HG03460 (cell line): ENCODE data around the gene COL5A1.

Experiments used
- ATAC-seq: cut with Tn5 transposase; IDR thresholded peaks from one replicate; pipeline ENCODE4 v1.9.1; 2021; ENCODE audit not compliant: unreplicated experiment

COL5A1 gene

DNA sequence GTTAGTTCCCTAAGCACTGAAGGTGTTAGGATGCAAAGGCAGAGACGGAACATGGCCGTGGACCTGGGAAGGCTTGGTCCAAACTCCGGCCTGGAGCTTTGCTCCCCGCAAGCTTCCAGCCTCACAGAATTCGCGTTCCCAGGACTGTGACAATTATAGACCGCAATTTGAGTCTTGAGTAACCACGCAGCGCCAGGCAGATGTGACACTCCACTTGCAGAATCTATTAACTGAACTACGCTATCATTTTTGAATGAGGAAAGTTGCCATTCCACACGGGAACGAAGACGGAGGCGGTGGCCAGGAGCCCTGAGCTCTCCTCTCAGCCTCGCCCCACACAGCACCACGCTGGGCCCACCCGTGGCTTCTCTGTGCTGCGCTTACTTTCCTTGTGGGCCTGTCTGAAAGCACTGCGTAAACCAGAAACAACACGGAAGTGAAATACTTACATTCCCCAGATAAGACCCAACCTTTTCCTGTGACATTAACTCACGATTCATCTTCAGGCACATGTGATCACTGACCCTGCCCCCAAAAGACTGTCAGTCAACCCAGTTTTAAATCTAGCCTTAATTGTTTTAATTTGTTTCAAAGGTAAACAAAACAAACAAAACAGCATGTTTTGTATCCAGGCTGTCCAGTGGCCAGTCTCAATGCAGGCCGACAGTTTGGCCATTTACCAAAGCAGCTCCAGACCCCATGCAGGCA lies 16.1 kb upstream of the COL5A1 start:
- no peak for ATAC-seq

DNA sequence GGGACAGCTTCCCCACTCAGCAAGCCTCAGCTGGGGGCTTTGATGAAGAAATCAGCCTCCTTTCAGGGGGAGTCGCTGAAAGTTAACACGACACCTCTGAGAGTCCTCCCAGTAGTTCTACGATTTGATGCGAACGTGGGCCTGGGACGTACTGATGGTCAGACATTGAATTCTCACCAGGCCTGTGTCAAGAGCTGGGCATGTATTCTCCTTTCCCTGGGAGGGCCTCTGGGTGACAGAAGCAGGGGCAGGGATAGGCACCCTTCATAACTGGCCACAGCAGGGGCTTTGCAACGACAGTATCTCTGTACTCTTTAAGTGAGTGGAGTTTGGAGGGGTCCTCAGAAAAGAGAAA lies 15.6 kb upstream of the COL5A1 start:
- no peak for ATAC-seq

GRCh38 chr9:134626571-134627416 lies 14.8 kb upstream of the COL5A1 start:
- ATAC-seq = no peak

DNA sequence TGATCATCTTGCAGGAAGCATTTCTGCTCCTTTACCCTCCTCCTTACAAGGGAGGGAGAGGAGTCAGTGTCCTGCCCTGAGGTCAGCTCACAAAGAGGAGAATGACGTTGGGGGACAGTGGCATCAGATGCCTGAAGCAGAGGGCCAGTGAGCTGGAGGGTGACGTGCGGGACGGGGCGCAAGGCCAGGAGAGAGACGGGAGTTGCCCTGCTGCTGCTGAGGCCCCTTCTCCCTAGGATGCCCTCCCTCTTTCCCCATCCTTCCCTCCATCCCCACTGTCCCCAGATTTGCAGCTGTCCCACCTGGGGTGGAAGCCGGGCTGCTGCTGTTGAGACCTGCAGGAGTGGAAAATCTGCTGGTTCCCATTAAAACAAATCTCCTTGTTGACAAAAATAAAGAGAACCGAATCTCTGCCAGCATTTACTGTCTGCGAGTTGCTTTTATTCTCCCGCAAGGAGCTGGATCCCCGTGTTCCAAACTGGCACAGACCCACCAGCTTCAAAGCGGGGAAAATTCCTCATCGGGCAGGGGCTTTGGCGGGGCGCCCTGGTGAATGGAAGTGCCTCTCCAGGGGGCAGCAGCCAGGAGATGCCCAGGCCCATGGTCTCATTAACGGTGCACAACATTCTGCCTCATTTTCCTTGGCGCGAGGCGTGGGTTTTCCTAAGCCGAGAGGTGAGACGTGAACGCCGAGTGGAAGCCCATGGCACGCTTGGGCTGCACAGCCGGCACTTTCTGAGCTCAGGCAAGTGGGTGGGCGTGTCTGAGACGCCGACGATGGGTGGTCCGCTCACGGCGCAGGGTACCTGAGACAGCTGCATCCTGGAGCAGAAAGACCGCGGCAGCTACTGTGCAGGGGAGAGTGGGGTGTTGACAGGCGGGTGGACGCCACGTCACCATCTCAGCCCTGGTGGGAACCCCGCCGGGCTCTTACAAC lies 13.9 kb upstream of the COL5A1 start:
- ATAC-seq = no peak

- no peak for ATAC-seq
These were observed 13.3 kb upstream of the COL5A1 start for GRCh38 chr9:134628354-134628736.

DNA sequence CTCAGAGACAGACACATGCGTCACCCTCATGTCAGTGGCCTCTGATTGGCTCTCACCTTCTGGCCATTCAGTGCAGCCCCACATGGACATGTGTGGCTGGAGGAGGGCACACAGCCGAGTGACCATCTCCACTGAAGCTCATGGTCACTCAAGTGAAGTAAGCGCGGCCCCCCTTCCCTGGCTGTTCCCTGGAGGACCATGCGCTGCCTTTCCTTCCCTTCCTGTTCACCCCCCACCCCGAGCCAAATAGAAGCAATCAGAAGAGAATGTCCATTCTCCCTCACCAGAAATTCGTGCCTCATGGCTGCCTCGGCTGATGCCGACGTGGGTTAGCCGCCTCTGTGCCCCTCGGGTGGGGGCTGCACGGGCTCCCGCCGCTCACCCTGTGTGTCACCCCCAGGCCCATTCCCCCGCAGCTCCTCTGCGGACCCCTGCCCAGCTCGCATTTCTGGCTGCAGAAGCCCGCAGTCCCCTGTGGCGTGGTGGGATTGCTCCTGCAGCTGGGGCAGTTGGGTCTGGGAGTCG lies 12.5 kb upstream of the COL5A1 start:
- no peak for ATAC-seq

DNA sequence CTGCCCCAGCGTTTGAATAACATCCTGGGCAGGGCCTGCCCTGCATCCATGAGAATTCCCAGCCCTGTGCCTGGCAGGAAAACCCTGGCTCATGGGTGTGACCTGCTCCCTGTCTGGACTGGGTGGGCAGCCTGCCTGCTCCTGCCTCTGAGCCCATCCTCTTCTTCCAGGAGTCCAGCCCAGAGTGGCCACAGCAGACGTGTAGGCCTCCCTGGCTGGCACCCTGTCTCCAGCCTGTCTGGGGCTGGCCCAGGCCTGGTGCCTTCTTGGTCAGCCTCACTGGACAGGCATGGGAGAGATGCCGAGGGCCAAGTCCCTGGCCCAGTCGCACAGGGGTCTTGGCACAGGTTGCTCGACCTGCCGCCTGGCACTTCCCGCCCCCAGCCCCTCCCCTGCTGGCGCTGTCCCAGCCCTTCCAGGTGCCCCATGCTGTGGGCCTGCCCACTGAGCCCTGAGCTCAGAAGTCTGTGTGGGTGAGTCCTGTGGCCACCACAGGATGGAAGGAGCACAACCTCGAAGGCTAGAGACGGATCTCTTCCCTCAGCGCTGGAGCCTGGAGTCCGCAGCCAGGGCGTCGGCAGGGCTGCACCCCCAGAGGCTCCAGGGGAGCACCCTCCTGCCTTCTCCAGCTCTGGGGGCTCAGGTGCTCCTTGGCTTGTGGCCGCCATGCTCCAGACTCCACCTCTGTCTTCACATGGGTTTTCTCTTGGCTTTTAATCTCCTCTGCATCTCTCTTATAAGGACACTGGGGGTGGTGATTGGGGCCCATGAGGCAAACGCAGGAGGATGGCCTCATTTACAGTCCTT lies 11.8 kb upstream of the COL5A1 start:
- ATAC-seq = no peak

DNA sequence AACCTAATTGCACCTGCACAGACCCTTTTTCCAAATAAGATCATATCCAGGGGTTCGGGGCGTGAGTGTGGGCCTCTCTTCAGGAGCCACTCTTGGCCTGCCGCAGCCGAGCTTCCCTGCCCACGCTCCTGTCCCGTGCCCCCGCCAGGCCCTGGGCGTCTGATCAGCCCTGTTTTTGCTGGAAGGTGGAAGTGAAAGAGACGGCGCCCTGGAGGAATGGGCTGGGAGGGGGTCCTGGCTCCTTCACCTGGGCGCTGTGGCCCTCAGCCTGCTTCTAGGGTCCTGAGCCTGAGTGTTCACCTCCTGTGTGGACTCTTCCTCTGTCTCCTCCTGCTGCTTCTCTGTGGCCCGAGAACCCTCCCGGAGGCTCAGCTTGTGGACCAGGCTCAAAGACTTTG lies 11.2 kb upstream of the COL5A1 start:
- no peak for ATAC-seq

DNA sequence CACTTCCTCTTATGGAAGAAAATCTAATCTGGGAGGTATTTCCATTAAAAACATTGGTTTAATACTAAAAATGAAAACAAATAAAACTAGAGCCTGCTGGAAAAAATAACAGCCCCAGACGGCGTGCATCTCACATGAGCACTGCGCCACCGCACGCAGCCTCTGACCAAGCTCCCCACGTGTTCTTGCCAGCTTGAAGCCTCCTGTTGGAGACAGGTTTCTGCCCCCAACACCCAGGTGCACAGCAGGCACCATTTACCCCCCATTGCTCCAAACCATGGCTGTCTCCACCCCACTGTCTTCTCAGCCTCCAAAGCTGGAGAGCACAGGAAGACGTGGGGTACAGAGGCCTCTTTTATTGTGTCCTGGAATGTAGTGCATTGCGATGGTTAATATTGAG lies 10.7 kb upstream of the COL5A1 start:
- no peak for ATAC-seq

- ATAC-seq = no peak
These were observed 9.7 kb upstream of the COL5A1 start for GRCh38 chr9:134631881-134632280.

DNA sequence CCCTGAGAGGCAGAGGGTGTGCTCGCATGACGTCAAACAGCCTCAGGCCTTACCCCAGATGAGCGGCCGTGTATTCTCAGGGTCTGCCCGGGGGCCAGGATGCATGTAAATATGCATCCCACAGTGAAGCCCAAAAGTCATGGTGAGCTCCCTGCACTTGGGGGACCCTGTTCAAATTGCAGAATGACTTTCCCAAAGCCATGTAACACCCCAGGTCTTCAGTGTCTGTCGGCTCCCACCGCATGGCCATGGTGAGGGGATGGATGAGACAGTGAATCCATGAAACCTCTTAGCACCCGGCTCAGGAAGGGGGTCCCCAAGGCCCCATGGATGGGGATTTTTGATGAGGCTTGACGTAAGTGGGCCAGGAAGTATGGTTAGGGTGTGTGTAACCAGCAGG lies 9.3 kb upstream of the COL5A1 start:
- ATAC-seq = no peak

GRCh38 chr9:134633362-134634142 lies 8.1 kb upstream of the COL5A1 start:
- ATAC-seq = no peak

GRCh38 chr9:134634176-134634575 lies 7.4 kb upstream of the COL5A1 start:
- ATAC-seq = no peak

DNA sequence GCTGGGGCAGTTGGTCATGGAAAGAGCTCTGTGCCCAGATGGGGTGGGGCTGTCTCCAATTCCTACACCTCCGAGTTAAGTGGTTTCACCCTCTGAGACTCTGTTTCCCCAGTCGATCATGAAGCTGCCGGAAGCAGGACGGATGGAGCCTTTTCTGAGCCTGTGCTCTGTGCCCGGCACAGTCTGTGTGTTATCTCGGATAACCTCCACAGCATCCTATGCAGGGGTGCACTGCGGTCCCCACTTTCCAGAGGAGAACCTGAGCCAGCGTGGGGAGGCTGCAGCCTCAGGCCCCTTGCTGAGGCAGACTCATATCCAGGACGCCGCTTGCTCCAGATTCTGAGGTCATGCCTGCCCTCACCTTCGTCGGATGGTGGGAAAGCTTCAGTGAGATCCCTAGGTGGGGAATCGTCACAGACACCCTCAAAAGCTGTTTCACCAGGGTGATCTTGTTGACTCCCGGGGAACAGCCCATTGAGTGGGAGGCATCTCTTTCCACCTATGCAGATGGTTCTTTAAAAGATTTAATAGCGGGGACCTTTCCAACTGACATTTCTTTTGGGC lies 6.9 kb upstream of the COL5A1 start:
- no peak for ATAC-seq

GRCh38 chr9:134635351-134636148 lies 6.1 kb upstream of the COL5A1 start:
- ATAC-seq = no peak

DNA sequence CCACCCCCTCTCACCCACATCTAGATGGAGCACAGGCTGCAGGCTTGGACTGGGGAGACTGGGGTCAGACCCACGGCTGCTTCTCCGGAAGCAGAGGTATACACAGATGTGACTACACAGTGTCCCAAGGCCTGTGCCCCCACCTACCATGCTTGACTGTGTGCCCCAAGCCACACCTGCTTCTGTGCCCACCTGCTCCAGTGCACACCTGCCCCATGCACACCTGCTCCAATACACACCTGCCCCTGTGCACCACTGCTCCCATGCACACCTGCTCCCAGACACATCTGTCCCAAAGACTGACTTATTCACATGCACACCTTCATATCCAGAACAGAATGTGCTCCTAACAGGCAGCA lies 5.5 kb upstream of the COL5A1 start:
- ATAC-seq = no peak

GRCh38 chr9:134637241-134637640 lies 4.4 kb upstream of the COL5A1 start:
- ATAC-seq = no peak

- no peak for ATAC-seq
These were observed 3.7 kb upstream of the COL5A1 start for GRCh38 chr9:134637696-134638501.
